Endodermal cell (in vitro differentiated cells): Measurements from ENCODE around the gene MMP15. TPM values are rescaled to one million over a fixed set of nuclear protein-coding genes. Genes with fewer than 3 reads are reported as not detected.
A peak's percentile ranks its signal among the peaks of the same experiment; 100 is the strongest.

Experiments
- DNase-seq: peaks from one replicate; pipeline ENCODE4 v3.0.0-alpha.2; 2017
- H3K27ac ChIP-seq: 2 replicates; pipeline ENCODE4 v1.5.1; 2013; ENCODE audit warnings: mild to moderate bottlenecking, low read depth, low read length, moderate library complexity
- H3K27me3 ChIP-seq: 2 replicates; pipeline ENCODE4 v1.6.1; 2013; ENCODE audit warnings: mild to moderate bottlenecking, low read length, moderate library complexity; ENCODE audit not compliant: insufficient read depth, control insufficient read depth, poor library complexity, severe bottlenecking
- H3K36me3 ChIP-seq: 2 replicates; pipeline ENCODE4 v1.7.0; 2013; ENCODE audit warnings: mild to moderate bottlenecking, low read length, moderate library complexity; ENCODE audit not compliant: control insufficient read depth, insufficient read depth
- H3K4me1 ChIP-seq: one replicate; pipeline ENCODE4 v1.7.0; 2013; ENCODE audit warnings: low read length; ENCODE audit not compliant: control insufficient read depth, insufficient read depth
- H3K4me3 ChIP-seq: 2 replicates; pipeline ENCODE4 v1.5.1; 2013; ENCODE audit warnings: mild to moderate bottlenecking, low read length, moderate library complexity
- H3K9ac ChIP-seq: 2 replicates; pipeline ENCODE4 v1.6.1; 2013; ENCODE audit warnings: mild to moderate bottlenecking, low read length, moderate library complexity; ENCODE audit not compliant: poor library complexity, severe bottlenecking; ENCODE audit errors: extremely low read depth
- H3K9me3 ChIP-seq: 2 replicates; pipeline ENCODE4 v1.6.1; 2013; ENCODE audit warnings: mild to moderate bottlenecking, low read length, moderate library complexity; ENCODE audit not compliant: control insufficient read depth
- H3K27ac Mint-ChIP-seq: 2 replicates; pipeline ENCODE4 v1.8.0; 2020; ENCODE audit warnings: mixed read lengths
- H3K27me3 Mint-ChIP-seq: 2 replicates; pipeline ENCODE4 v1.8.0; 2021; ENCODE audit warnings: mild to moderate bottlenecking, mixed read lengths; ENCODE audit not compliant: insufficient read depth
- H3K36me3 Mint-ChIP-seq: 2 replicates; pipeline ENCODE4 v1.8.0; 2020; ENCODE audit warnings: low read depth, mixed read lengths
- H3K4me1 Mint-ChIP-seq: 2 replicates; pipeline ENCODE4 v1.8.0; 2020; ENCODE audit warnings: mixed read lengths
- H3K4me3 Mint-ChIP-seq: 2 replicates; pipeline ENCODE4 v1.8.0; 2020; ENCODE audit warnings: mild to moderate bottlenecking, moderate library complexity, mixed read lengths
- H3K9me3 Mint-ChIP-seq: 2 replicates; pipeline ENCODE4 v1.8.0; 2020; ENCODE audit warnings: mild to moderate bottlenecking, mixed read lengths
- WGBS, 2 experiments: methylation state at CpG; one replicate each; pipeline versions ENCODE4 v1.1.5 to v1.1.7; 2013; ENCODE audit warnings: missing lambda C conversion rate in 2 of 2, mixed read lengths in 1 of 2; ENCODE audit not compliant: insufficient coverage in 1 of 2, insufficient read length in 1 of 2; 5-methylcytosine and 5-hydroxymethylcytosine counted together
- total RNA-seq, 2 donors: library from RNA; stranded (reverse); fragmentation: NEBNext Ultra II Directional in 1 of 2; extraction: Animal tissue kit (Norgen Biotek cat#: 25700) in 1 of 2; gene quantifications; 2 replicates in 1 of 2; 3 replicates in 1 of 2; pipeline ENCODE4 v1.2.1, GENCODE V29; 2021
- TF ChIP-seq, protein P1 (sequence below): fragments of 200-600 bp; sonication (generic); conservative IDR thresholded peaks from 2 replicates; pipeline ENCODE4 v1.5.0; 2021; ENCODE audit warnings: antibody characterized with exemption, mild to moderate bottlenecking

The MMP15 gene
- total RNA-seq, 2 donors from 2014 or later, result 99.8 to 105 TPM

DNA sequence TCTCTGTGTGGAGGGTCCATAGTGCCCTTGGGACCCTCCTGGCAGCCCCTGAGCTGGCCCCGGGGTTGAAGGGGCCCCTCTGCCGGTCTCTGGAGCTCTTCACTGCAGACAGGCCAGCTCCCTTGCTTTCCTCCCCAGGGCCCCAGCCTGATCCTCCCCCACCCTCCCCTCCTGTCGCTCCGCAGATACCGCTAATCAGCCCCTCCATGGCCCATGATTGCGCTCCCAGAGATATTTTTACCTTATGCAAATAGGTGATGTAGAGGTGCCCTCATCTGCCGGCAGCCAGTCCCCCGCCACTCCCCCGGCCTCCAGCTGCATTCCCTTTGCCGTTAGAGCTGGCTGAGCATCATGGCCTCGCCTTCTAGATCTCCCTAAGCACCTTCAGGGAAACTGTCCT is 9.2 kb downstream of the MMP15 start:
- H3K9me3 ChIP-seq, result no peaks in the 10 kb centered on the region
- no peak overlapping the region for H3K4me3 ChIP-seq
- no peaks in the 10 kb centered on the region for H3K27me3 ChIP-seq
- peaks cover 20% of the 10 kb centered on the region for H3K4me1 Mint-ChIP-seq
- peaks cover 40% of the 10 kb centered on the region for H3K36me3 Mint-ChIP-seq
- H3K4me1 ChIP-seq, result peaks cover 9% of the 10 kb centered on the region
- no peaks in the 10 kb centered on the region for H3K27me3 Mint-ChIP-seq
- no peak overlapping the region for H3K4me3 Mint-ChIP-seq
- H3K9ac ChIP-seq, result no peak overlapping the region
- DNase-seq, result no peak
- H3K9me3 Mint-ChIP-seq, result no peaks in the 10 kb centered on the region
- TF ChIP-seq, protein P1, sequence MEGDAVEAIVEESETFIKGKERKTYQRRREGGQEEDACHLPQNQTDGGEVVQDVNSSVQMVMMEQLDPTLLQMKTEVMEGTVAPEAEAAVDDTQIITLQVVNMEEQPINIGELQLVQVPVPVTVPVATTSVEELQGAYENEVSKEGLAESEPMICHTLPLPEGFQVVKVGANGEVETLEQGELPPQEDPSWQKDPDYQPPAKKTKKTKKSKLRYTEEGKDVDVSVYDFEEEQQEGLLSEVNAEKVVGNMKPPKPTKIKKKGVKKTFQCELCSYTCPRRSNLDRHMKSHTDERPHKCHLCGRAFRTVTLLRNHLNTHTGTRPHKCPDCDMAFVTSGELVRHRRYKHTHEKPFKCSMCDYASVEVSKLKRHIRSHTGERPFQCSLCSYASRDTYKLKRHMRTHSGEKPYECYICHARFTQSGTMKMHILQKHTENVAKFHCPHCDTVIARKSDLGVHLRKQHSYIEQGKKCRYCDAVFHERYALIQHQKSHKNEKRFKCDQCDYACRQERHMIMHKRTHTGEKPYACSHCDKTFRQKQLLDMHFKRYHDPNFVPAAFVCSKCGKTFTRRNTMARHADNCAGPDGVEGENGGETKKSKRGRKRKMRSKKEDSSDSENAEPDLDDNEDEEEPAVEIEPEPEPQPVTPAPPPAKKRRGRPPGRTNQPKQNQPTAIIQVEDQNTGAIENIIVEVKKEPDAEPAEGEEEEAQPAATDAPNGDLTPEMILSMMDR, result no peak
- H3K27ac Mint-ChIP-seq, result no peak overlapping the region
- peaks cover 32% of the 10 kb centered on the region for H3K36me3 ChIP-seq
- no peak overlapping the region for H3K27ac ChIP-seq
- WGBS, 2 experiments, result 94 to 96% methylated on average over 7 to 11 of the region's 11 CpGs

DNA sequence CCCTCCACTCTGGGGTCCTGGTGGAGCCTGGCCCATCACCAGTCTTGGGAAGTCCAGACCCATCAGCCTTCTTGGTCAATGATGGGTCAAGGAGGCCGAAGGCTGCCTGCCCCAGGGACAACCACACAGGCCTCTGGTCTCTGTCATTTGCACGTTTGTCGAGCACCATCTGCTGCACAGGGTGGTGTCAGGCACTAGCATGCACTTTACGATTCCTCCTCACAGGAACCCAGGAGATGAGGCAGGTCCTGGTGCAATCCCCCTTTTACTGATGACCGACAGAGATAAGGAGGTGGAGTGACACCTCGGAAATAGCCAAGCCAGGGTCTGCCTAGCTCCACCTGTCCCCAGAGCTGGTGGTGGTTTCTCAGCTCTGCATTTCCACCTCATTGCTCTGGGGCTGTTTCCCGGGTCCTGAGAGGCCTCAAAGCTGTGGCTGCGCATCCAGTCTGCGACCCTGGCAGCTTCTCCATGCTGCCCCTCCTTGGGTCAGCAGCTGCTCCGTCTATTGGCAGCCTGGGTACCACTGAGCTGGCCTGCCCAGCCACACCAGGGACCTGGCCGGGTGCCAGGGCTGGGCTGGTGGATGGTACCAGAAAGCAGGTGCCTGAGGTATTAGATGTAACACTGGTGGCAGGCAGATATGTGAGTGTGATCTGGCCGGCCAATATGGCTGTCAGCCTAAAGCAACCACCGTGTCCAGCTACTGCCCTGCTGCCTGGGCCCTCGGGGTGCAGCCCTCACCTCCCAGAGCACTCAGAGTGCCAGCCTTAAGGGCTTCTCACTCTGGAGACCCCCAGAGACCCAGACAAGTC is 10.0 kb downstream of the MMP15 start:
- H3K4me1 ChIP-seq, result peaks cover 9% of the 10 kb centered on the region
- H3K36me3 ChIP-seq, result peaks cover 35% of the 10 kb centered on the region
- no peak overlapping the region for H3K4me3 ChIP-seq
- TF ChIP-seq, protein P1, result no peak
- Mint-ChIP-seq H3K27me3 (no peaks in the 10 kb centered on the region), H3K4me1 (peaks cover 17% of the 10 kb centered on the region), H3K4me3 (no peak overlapping the region), H3K27ac (no peak overlapping the region), H3K9me3 (no peaks in the 10 kb centered on the region), H3K36me3 (peaks cover 41% of the 10 kb centered on the region)
- no peak overlapping the region for H3K9ac ChIP-seq
- no peaks in the 10 kb centered on the region for H3K9me3 ChIP-seq
- no peak for DNase-seq
- H3K27ac ChIP-seq, result peak overlapping the region; percentile 24
- H3K27me3 ChIP-seq, result no peaks in the 10 kb centered on the region
- 92 to 96% methylated on average over 12 to 14 of the region's 14 CpGs for WGBS, 2 experiments

DNA sequence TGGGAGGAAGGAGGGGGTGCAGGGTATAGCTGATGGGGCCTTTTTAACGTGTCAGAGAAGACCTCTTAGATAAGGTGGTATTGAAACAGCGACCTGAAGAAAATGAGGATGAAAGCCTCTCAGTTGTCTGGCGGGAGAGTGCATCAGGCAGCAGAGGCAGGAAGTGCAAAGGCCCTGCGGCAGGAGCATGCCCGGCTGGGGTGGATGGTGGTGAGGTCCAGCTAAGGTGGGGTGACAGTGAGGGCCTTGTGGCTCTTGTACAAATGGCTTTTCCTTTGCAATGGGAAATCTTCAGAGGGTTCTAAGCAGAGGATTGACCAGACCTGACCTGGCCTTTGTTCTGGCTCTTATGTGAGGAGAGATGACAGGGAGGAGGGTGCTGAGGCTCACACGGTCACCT is 11.4 kb downstream of the MMP15 start:
- H3K27ac Mint-ChIP-seq, result no peak overlapping the region

More for the DNA sequence above, 11.4 kb downstream of the MMP15 start:
- Mint-ChIP-seq H3K27me3 (no peaks in the 10 kb centered on the region), H3K36me3 (peaks cover 49% of the 10 kb centered on the region), H3K4me1 (peaks cover 11% of the 10 kb centered on the region), H3K4me3 (no peak overlapping the region), H3K9me3 (no peaks in the 10 kb centered on the region)
- 93 to 94% methylated on average over 4 to 6 of the region's 6 CpGs for WGBS, 2 experiments
- H3K27ac ChIP-seq, result no peak overlapping the region
- no peak overlapping the region for H3K9ac ChIP-seq
- peaks cover 45% of the 10 kb centered on the region for H3K36me3 ChIP-seq
- TF ChIP-seq, protein P1, result no peak
- H3K4me1 ChIP-seq, result peaks cover 9% of the 10 kb centered on the region
- H3K9me3 ChIP-seq, result no peaks in the 10 kb centered on the region
- no peak for DNase-seq
- H3K4me3 ChIP-seq, result no peak overlapping the region
- H3K27me3 ChIP-seq, result no peaks in the 10 kb centered on the region
